GM21423 (cell line): Measurements from ENCODE around the gene ARRDC2.
"Not testable (repeated sequence)": the region's sequence is repeated elsewhere in the genome, so short reads cannot be mapped to it uniquely, and the experiment has no call there.

Source experiments
- ATAC-seq: cut with Tn5 transposase; IDR thresholded peaks from one replicate; pipeline ENCODE4 v1.9.1; 2021; ENCODE audit warnings: mild to moderate bottlenecking, moderate library complexity; ENCODE audit not compliant: unreplicated experiment

ARRDC2 gene

GRCh38 chr19:17989425-17990094, 18.4 kb upstream of the ARRDC2 start:
- ATAC-seq = no peak

DNA sequence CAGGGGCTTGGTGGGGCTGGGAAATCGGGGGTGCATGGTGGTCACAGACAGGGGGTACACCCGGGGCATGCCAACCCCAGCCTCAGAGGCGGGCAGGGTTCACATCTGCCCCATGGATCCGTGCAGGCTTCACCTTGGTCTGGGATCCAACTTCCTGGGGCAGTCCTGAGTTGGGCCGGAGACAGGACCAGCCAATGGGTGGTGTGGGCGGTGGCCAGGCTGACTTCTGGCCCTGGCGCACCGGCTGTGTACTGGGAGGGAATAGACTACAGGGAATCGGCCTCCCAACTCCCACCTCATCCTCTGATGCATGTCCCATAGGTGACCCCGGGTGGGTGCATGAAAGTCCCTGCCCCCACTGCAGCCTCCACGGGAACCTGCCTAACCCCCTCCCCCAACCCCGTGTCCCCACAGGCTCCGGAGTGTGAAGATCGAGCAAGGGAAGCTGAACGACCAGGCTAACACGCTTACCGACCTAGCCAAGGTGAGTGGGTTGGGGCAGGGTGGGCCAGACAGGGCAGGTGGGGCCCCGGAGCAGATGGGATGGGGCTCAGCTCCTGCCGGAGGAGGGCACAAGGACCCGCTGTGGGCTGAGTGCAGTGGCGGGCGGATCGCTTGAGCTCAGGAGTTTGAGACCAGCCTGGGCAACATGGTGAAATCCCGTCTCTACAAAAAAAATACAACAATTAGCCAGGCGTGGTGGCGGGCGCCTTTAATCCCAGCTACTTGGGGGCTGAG, 14.7 kb upstream of the ARRDC2 start:
- no peak for ATAC-seq

DNA sequence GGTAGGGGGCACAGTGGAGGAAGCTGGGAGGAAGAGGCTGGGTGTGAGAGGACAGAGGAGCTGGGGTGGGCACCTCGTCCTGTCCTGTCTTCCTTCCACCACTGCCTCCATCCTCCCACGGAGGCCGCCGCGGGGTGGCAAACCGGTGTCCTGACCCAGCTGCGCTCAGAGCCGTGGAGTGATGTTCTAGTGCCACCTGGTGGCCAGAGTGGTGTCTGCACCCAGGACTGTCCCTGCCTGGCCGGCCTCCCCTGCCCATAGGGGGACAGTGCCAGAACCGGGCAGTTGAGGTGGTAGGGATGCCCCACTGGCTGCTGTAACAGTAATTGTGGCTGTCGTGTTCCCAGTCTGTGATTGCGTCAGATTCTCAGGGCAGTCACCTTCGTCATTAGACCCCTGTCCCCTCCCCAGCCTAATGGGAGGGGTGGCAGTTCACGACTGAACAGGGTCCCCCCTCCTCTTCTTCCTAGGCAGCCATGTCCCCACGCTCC, 11.1 kb upstream of the ARRDC2 start:
- ATAC-seq = no peak

- no peak for ATAC-seq
These were observed 9.8 kb upstream of the ARRDC2 start for GRCh38 chr19:17997969-17998826.

- ATAC-seq = no peak
These were observed 9.2 kb upstream of the ARRDC2 start for GRCh38 chr19:17998827-17999150.

- ATAC-seq = no peak
These were observed 8.1 kb upstream of the ARRDC2 start for GRCh38 chr19:17999684-18000479.

- ATAC-seq = peak; percentile 15
These were observed 7.5 kb upstream of the ARRDC2 start for GRCh38 chr19:18000480-18000914.

GRCh38 chr19:18000915-18001776, 6.8 kb upstream of the ARRDC2 start:
- peak; percentile 72 for ATAC-seq

DNA sequence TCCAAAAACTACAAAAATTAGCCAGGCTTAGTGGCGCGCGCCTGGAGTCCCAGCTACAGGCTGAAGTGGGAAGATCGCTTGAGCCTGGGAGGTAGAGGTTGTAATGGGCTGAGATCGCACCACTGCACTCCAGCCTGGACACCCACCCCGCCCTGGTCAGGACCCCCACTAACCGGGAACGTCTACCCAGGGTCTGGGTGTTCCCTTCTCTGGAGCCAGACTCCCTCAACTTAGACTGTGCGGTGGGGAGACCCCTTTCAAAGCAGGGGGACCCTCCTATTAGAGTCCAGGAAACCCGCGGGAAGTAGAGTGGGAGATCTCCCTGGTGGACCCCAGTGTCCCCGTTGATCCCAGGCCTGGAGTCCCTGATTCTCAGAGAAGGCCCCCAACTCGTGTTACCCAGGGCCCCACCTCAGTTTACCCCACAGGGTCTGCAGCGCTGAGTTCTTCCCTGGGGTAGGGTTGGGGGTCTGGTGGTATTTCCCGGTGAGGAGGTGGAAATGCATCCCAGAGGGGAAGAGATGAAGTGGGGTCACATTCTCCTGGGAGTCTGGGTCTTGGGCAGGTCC, 6.1 kb upstream of the ARRDC2 start:
- ATAC-seq = no peak

DNA sequence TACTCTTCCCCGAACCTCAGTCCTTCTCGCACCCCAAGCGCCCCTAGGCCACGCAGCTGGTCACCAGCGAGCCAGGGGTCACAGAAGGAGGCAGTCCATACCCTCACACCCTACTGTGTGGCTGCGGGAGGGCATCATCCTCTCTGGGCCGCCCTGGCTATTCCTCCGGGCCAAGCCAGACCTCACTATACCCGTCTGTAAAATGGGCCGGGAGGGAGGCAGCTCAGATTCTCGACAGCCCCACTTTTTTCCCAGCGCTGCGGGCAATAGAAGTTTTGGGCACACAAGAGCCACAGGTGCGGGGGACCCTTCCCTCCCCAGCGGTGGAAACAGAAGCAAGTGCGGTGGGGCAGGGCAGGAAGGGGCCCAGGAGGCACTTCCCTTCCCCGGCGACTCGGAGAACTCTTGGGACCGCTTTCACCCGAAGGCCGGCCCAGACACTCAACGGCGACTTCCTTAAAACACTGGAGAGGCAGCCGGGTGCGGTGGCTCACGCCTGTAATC, 5.6 kb upstream of the ARRDC2 start:
- no peak for ATAC-seq

DNA sequence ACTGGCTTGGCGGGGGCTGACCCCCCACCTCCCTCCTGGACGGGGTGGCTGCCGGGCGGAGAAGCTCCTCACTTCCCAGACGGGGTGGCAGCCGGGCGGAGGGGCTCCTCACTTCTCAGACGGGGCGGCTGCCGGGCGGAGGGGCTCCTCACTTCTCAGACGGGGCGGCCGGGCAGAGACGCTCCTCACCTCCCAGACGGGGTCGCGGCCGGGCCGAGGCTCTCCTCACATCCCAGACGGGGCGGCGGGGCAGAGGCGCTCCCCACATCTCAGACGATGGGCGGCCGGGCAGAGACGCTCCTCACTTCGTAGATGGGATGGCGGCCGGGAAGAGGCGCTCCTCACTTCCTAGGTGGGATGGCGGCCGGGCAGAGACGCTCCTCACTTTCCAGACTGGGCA, 2.2 kb upstream of the ARRDC2 start:
- ATAC-seq = not testable (repeated sequence)

DNA sequence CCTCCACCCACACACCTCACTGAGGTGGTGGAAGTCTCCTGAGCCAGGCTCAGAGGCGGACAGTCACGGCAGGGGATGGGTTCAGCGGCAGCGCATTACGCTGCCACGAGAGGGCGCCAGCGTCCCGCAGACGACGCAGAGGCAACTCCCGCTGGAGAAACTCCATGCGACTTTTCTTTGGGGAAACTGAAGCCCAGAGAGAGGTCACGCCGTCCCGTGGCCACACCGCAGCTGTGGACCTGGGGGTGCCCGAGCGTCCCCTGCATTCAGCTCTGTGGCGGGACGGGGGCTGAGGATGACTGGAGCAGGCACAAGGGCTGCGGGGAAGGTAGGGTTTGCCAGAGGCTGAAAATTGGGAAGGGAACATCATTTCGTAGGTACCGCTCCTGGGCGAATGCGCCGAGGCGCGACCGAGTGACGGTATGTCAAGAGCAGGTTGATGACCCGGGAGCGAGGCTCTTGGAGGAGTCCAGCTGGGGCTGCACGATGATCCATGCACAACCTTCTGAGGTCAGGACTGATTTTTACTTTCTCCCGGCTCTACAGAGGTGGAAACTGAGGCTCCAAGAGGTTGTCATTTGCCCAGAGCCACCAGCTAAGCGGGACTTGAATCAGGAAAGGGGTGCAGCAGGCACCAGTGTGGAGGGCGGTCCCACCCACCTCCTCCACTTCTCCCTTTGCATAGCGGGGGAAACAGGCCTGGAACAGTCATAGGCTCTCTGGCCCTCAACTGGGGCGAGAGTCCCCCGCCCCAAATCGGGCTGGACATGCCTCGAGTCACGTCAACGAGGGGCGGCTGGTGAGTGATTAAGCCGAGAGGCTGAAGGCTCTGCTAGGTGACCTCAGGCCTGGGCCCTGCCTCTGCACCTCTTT, 690 bp upstream of the ARRDC2 start:
- peak; percentile 45 for ATAC-seq

DNA sequence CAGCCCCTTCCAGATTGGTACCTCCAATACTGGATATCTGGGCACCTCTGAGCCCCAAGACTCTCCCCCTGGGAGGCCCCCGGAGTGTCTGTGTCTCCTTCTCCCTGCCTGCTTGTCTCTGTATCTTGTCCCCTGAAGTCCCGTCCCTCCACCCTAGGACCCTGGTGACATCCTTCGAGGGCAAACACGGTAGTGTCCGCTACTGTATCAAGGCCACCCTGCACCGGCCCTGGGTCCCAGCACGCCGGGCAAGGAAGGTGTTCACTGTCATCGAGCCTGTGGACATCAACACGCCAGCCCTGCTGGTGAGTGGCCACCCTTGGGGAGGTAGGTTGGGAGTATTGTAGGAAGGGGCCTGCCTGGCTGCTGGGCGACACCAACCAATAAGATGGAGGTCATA, 844 bp downstream of the ARRDC2 start:
- ATAC-seq = no peak

DNA sequence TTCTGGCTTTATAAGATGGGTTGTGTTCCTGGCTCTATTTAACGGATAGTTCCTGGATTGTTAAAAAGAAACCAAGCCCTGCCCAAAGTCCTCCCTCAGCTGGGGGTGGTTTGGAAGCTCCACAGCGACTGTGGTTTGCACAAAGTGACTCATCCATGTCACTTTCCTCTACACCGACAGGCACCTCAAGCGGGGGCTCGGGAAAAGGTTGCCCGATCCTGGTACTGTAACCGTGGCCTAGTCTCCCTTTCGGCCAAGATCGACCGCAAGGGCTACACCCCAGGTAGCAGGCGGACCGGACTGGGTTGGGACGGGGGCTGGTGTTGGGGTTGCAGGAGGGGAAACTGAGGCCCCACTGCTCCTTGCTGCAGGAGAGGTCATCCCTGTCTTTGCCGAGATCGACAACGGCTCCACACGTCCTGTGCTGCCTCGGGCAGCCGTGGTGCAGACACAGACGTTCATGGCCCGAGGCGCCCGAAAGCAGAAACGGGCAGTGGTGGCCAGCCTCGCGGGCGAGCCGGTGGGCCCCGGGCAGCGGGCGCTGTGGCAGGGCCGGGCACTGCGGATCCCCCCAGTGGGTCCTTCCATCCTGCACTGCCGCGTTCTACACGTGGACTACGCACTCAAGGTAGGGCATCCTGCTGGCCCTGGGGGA, 1.6 kb downstream of the ARRDC2 start:
- ATAC-seq = no peak

GRCh38 chr19:18010149-18010548, 2.2 kb downstream of the ARRDC2 start:
- no peak for ATAC-seq

- no peak for ATAC-seq
These were observed 5.5 kb downstream of the ARRDC2 start for GRCh38 chr19:18013210-18014111.

GRCh38 chr19:18014197-18014596, 6.2 kb downstream of the ARRDC2 start:
- ATAC-seq = no peak
